Trophoblast cell (in vitro differentiated cells and primary cell): ENCODE results near the gene RRBP1.

Experiments used
- DNase-seq, 2 donors: peaks; one replicate each; pipeline ENCODE4 v3.0.0-alpha.2; 2016
- H2AFZ ChIP-seq: 2 replicates; pipeline ENCODE4 v1.6.1; 2013; ENCODE audit warnings: low read length, moderate library complexity, mild to moderate bottlenecking; ENCODE audit not compliant: insufficient read depth, poor library complexity
- H2AK5ac ChIP-seq: 2 replicates; pipeline ENCODE4 v1.6.1; 2013; ENCODE audit warnings: mild to moderate bottlenecking, low read length
- H2BK120ac ChIP-seq: 2 replicates; pipeline ENCODE4 v1.6.1; 2013; ENCODE audit warnings: low read length, mild to moderate bottlenecking, moderate library complexity; ENCODE audit not compliant: insufficient read depth, poor library complexity
- H2BK12ac ChIP-seq: 2 replicates; pipeline ENCODE4 v1.6.1; 2013; ENCODE audit warnings: mild to moderate bottlenecking, low read length, moderate library complexity
- H2BK5ac ChIP-seq: 2 replicates; pipeline ENCODE4 v1.6.1; 2013; ENCODE audit warnings: low read length, low read depth, moderate library complexity, mild to moderate bottlenecking; ENCODE audit not compliant: poor library complexity
- H3K14ac ChIP-seq: 2 replicates; pipeline ENCODE4 v1.6.1; 2013; ENCODE audit warnings: mild to moderate bottlenecking, low read length
- H3K18ac ChIP-seq: 2 replicates; pipeline ENCODE4 v1.6.1; 2013; ENCODE audit warnings: mild to moderate bottlenecking, low read length
- H3K23ac ChIP-seq: 2 replicates; pipeline ENCODE4 v1.6.1; 2013; ENCODE audit warnings: low read length
- H3K27ac ChIP-seq: 2 replicates; pipeline ENCODE4 v1.5.1; 2013; ENCODE audit warnings: low read depth, mild to moderate bottlenecking, inconsistent platforms, low read length, moderate library complexity
- H3K27me3 ChIP-seq: 2 replicates; pipeline ENCODE4 v1.6.1; 2013; ENCODE audit warnings: inconsistent platforms, mild to moderate bottlenecking, low read length, moderate library complexity; ENCODE audit not compliant: insufficient read depth
- H3K36me3 ChIP-seq, 2 experiments: 1 replicate in 1 of 2; 2 replicates in 1 of 2; pipeline ENCODE4 v1.6.1; 2013; ENCODE audit warnings: low read length in 2 of 2, mild to moderate bottlenecking in 2 of 2, moderate library complexity in 1 of 2; ENCODE audit not compliant: insufficient read depth in 2 of 2, control insufficient read depth in 1 of 2
- H3K4ac ChIP-seq: 2 replicates; pipeline ENCODE4 v1.6.1; 2013; ENCODE audit warnings: low read depth, mild to moderate bottlenecking, low read length, moderate library complexity
- H3K4me1 ChIP-seq, 2 experiments: 1 replicate in 1 of 2; 2 replicates in 1 of 2; pipeline ENCODE4 v1.6.1; 2013; ENCODE audit warnings: low read length in 2 of 2, mild to moderate bottlenecking in 2 of 2, moderate library complexity in 1 of 2; ENCODE audit not compliant: insufficient read depth in 2 of 2, control insufficient read depth in 1 of 2
- H3K4me2 ChIP-seq: 2 replicates; pipeline ENCODE4 v1.6.1; 2013; ENCODE audit warnings: inconsistent platforms, mild to moderate bottlenecking, low read length, moderate library complexity
- H3K4me3 ChIP-seq: 2 replicates; pipeline ENCODE4 v1.5.1; 2013; ENCODE audit warnings: mild to moderate bottlenecking, low read depth, low read length, inconsistent platforms
- H3K79me1 ChIP-seq: one replicate; pipeline ENCODE4 v1.6.1; 2013; ENCODE audit warnings: low read length
- H3K79me2 ChIP-seq: 2 replicates; pipeline ENCODE4 v1.6.1; 2013; ENCODE audit warnings: low read length, mild to moderate bottlenecking; ENCODE audit not compliant: control insufficient read depth, insufficient read depth, poor library complexity
- H3K9ac ChIP-seq: 2 replicates; pipeline ENCODE4 v1.6.1; 2013; ENCODE audit warnings: mild to moderate bottlenecking, low read length
- H3K9me3 ChIP-seq: 2 replicates; pipeline ENCODE4 v1.6.1; 2013; ENCODE audit warnings: low read depth, mild to moderate bottlenecking, control low read depth, inconsistent platforms, low read length; ENCODE audit not compliant: insufficient read depth
- H4K12ac ChIP-seq: 2 replicates; pipeline ENCODE4 v1.6.1; 2013; ENCODE audit warnings: low read depth, mild to moderate bottlenecking, low read length, moderate library complexity
- H4K8ac ChIP-seq: 2 replicates; pipeline ENCODE4 v1.6.1; 2013; ENCODE audit warnings: low read depth, mild to moderate bottlenecking, low read length, moderate library complexity
- H4K91ac ChIP-seq: one replicate; pipeline ENCODE4 v1.6.1; 2013; ENCODE audit warnings: low read depth, mild to moderate bottlenecking, low read length, moderate library complexity
- WGBS: extraction: QIAGEN DNeasy Blood & Tissue Kit; methylation state at CpG from one replicate; pipeline ENCODE4 v1.1.7; 2013; ENCODE audit warnings: missing lambda C conversion rate; ENCODE audit not compliant: insufficient read length, insufficient coverage; ENCODE audit errors: extremely low coverage; 5-methylcytosine and 5-hydroxymethylcytosine counted together

Gene RRBP1

GRCh38 chr20:17675519-17676377 is 6.3 kb downstream of the RRBP1 start:
- no peaks in the 10 kb centered on the region for H3K9me3 ChIP-seq
- no peak overlapping the region for H3K9ac ChIP-seq
- no peak for DNase-seq
- no peak overlapping the region for H3K4me2 ChIP-seq
- H3K27ac ChIP-seq = no peak overlapping the region
- H3K4ac ChIP-seq = peak overlapping the region; percentile 56
- H3K4me1 ChIP-seq = peaks cover 10 to 16% of the 10 kb centered on the region in 2 experiments
- H2BK120ac ChIP-seq = no peak overlapping the region
- peaks cover 30 to 41% of the 10 kb centered on the region in 2 experiments for H3K36me3 ChIP-seq
- H4K8ac ChIP-seq = no peak overlapping the region
- H4K12ac ChIP-seq = no peak overlapping the region
- H2AFZ ChIP-seq = no peak overlapping the region
- no peak overlapping the region for H2BK12ac ChIP-seq
- H2BK5ac ChIP-seq = no peak overlapping the region
- H3K27me3 ChIP-seq = no peaks in the 10 kb centered on the region
- H3K4me3 ChIP-seq = no peak overlapping the region
- no peak overlapping the region for H3K18ac ChIP-seq
- H3K14ac ChIP-seq = no peak overlapping the region
- H3K79me2 ChIP-seq = peaks cover 13% of the 10 kb centered on the region
- WGBS = no CpG with 5 or more reads among the region's 13 CpGs
- no peak overlapping the region for H4K91ac ChIP-seq
- H2AK5ac ChIP-seq = no peak overlapping the region
- H3K23ac ChIP-seq = no peak overlapping the region
- H3K79me1 ChIP-seq = peaks cover 3% of the 10 kb centered on the region

- no peak overlapping the region for H2BK12ac ChIP-seq
- H3K36me3 ChIP-seq = peaks cover 30 to 41% of the 10 kb centered on the region in 2 experiments
- no peak overlapping the region for H3K9ac ChIP-seq
- peak overlapping the region; percentile 20 for H3K18ac ChIP-seq
- H3K4me2 ChIP-seq = no peak overlapping the region
- peaks cover 6 to 7% of the 10 kb centered on the region in 2 experiments for H3K4me1 ChIP-seq
- H2BK5ac ChIP-seq = no peak overlapping the region
- H4K91ac ChIP-seq = no peak overlapping the region
- H3K14ac ChIP-seq = no peak overlapping the region
- H3K79me1 ChIP-seq = no peaks in the 10 kb centered on the region
- no peak overlapping the region for H2AK5ac ChIP-seq
- H3K23ac ChIP-seq = no peak overlapping the region
- H4K12ac ChIP-seq = no peak overlapping the region
- no peak for DNase-seq
- H3K27ac ChIP-seq = no peak overlapping the region
- H3K4me3 ChIP-seq = no peak overlapping the region
- H3K79me2 ChIP-seq = peaks cover 8% of the 10 kb centered on the region
- no peaks in the 10 kb centered on the region for H3K27me3 ChIP-seq
- peak overlapping the region; percentile 19 for H3K4ac ChIP-seq
- WGBS = no CpG with 5 or more reads among the region's 9 CpGs
- no peak overlapping the region for H4K8ac ChIP-seq
- no peaks in the 10 kb centered on the region for H3K9me3 ChIP-seq
- no peak overlapping the region for H2AFZ ChIP-seq
- no peak overlapping the region for H2BK120ac ChIP-seq
These were observed 7.1 kb downstream of the RRBP1 start for GRCh38 chr20:17674722-17675518.

- H4K8ac ChIP-seq = no peak overlapping the region
- peaks cover 24 to 37% of the 10 kb centered on the region in 2 experiments for H3K36me3 ChIP-seq
- H3K9ac ChIP-seq = no peak overlapping the region
- no peak overlapping the region for H3K23ac ChIP-seq
- peaks cover 8% of the 10 kb centered on the region for H3K79me2 ChIP-seq
- H3K4ac ChIP-seq = no peak overlapping the region
- no peak overlapping the region for H2BK120ac ChIP-seq
- no peak overlapping the region for H3K4me2 ChIP-seq
- WGBS = no CpG with 5 or more reads among the region's 7 CpGs
- no peak overlapping the region for H3K4me3 ChIP-seq
- peaks cover 0 to 2% of the 10 kb centered on the region in 2 experiments for H3K4me1 ChIP-seq
- H3K14ac ChIP-seq = no peak overlapping the region
- no peaks in the 10 kb centered on the region for H3K79me1 ChIP-seq
- no peak overlapping the region for H2BK5ac ChIP-seq
- no peak overlapping the region for H2AFZ ChIP-seq
- H4K12ac ChIP-seq = no peak overlapping the region
- H4K91ac ChIP-seq = no peak overlapping the region
- H3K27ac ChIP-seq = no peak overlapping the region
- DNase-seq = no peak
- H2BK12ac ChIP-seq = no peak overlapping the region
- no peaks in the 10 kb centered on the region for H3K9me3 ChIP-seq
- H3K18ac ChIP-seq = no peak overlapping the region
- H2AK5ac ChIP-seq = no peak overlapping the region
- H3K27me3 ChIP-seq = no peaks in the 10 kb centered on the region
These were observed 9.0 kb downstream of the RRBP1 start for GRCh38 chr20:17673084-17673483.

DNA sequence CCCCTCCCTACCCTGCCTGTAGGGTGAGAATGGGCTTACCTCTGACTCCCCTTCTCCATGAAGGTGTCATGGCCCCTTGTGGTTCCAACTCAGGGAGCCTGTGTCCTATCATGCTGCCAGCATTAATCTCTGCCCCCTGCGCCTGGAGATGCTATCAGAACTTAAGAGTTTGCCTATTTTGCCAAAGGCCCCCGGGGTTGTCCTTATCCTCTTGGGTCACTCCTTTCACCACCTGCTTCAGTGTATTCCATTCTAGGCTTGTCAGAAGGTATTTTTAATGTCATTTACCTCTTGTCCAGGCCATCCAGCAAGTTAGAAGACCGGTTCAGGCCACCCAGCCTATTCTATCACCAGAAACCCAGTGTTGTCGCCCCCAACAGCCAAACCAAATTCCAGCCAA is 10.5 kb downstream of the RRBP1 start:
- peak; percentile 34 to 36 for DNase-seq
- H3K4me3 ChIP-seq = no peak overlapping the region
- H4K8ac ChIP-seq = no peak overlapping the region
- H3K27me3 ChIP-seq = no peaks in the 10 kb centered on the region
- no peak overlapping the region for H3K23ac ChIP-seq
- H2BK12ac ChIP-seq = no peak overlapping the region
- H3K27ac ChIP-seq = no peak overlapping the region
- H2AK5ac ChIP-seq = no peak overlapping the region
- no peak overlapping the region for H3K9ac ChIP-seq
- peaks cover 0 to 2% of the 10 kb centered on the region in 2 experiments for H3K4me1 ChIP-seq
- no peak overlapping the region for H4K91ac ChIP-seq
- no peaks in the 10 kb centered on the region for H3K9me3 ChIP-seq
- no peak overlapping the region for H2BK5ac ChIP-seq
- no peak overlapping the region for H4K12ac ChIP-seq
- no peak overlapping the region for H2BK120ac ChIP-seq
- no peak overlapping the region for H3K4me2 ChIP-seq
- no CpG with 5 or more reads among the region's 4 CpGs for WGBS
- H3K4ac ChIP-seq = no peak overlapping the region
- H2AFZ ChIP-seq = no peak overlapping the region
- H3K79me1 ChIP-seq = no peaks in the 10 kb centered on the region
- H3K79me2 ChIP-seq = peaks cover 7% of the 10 kb centered on the region
- H3K36me3 ChIP-seq = peaks cover 22 to 39% of the 10 kb centered on the region in 2 experiments
- no peak overlapping the region for H3K14ac ChIP-seq
- H3K18ac ChIP-seq = no peak overlapping the region
